Suprapubic skin (tissue), 4 donors: Measurements from ENCODE around the gene MANSC4. TPM values are rescaled to one million over a fixed set of nuclear protein-coding genes. Genes with fewer than 3 reads are reported as not detected.

Source experiments
- DNase-seq, 2 donors: peaks; one replicate each; pipeline ENCODE4 v3.0.0-alpha.2; 2019; ENCODE audit warnings: low spot score in 2 of 2
- H3K27ac ChIP-seq: fragments of 200-600 bp; sonication (generic); one replicate; pipeline ENCODE4 v1.5.1; 2019
- H3K27me3 ChIP-seq: fragments of 200-600 bp; sonication (generic); one replicate; pipeline ENCODE4 v1.5.1; 2019
- H3K36me3 ChIP-seq: fragments of 200-600 bp; sonication (generic); one replicate; pipeline ENCODE4 v1.5.1; 2019
- H3K4me1 ChIP-seq: fragments of 200-600 bp; sonication (generic); one replicate; pipeline ENCODE4 v1.5.1; 2019
- H3K4me3 ChIP-seq: fragments of 200-600 bp; sonication (generic); one replicate; pipeline ENCODE4 v1.5.1; 2019; ENCODE audit warnings: mild to moderate bottlenecking
- H3K9me3 ChIP-seq: fragments of 200-600 bp; sonication (generic); one replicate; pipeline ENCODE4 v1.5.1; 2019
- CTCF ChIP-seq, 2 donors: fragments of 200-600 bp in 1 of 2; fragments of 450-650 bp in 1 of 2; sonication (generic) in 1 of 2; IDR thresholded peaks; one replicate each; pipeline ENCODE4 v1.5.1; 2016 to 2019; ENCODE audit warnings: antibody characterized with exemption in 2 of 2, mild to moderate bottlenecking in 1 of 2, moderate library complexity in 1 of 2
- EP300 ChIP-seq: sonication (generic); formaldehyde crosslinking; IDR thresholded peaks from one replicate; pipeline ENCODE4 v1.6.1; 2017; ENCODE audit warnings: antibody characterized with exemption
- POLR2A ChIP-seq, 2 donors: fragments of 450-650 bp; IDR thresholded peaks; one replicate each; pipeline ENCODE4 v1.6.1; 2017; ENCODE audit warnings: antibody characterized with exemption in 2 of 2, mild to moderate bottlenecking in 2 of 2, moderate library complexity in 2 of 2
- POLR2AphosphoS5 ChIP-seq, 3 donors: sonication (generic); formaldehyde crosslinking; IDR thresholded peaks; one replicate each; pipeline ENCODE4 v1.6.1; 2017; ENCODE audit warnings: antibody characterized with exemption in 3 of 3
- WGBS: methylation state at CpG from one replicate; pipeline ENCODE4 v1.1.5; 2018; 5-methylcytosine and 5-hydroxymethylcytosine counted together
- total RNA-seq, 4 donors: library from RNA; depleted of rRNA; stranded (reverse); fragments of >200 nt; gene quantifications; one replicate each; pipeline ENCODE4 v1.1.0, GENCODE V29; 2016

MANSC4 gene
- total RNA-seq, 4 donors from 2014 or later, result not detected

- Histone ChIP-seq H3K27me3 (no peaks in the 10 kb centered on the region), H3K4me1 (no peaks in the 10 kb centered on the region), H3K27ac (no peak overlapping the region), H3K36me3 (peaks cover 25% of the 10 kb centered on the region), H3K4me3 (no peak overlapping the region), H3K9me3 (no peaks in the 10 kb centered on the region)
- WGBS, result 90% methylated on average over 5 of the region's 5 CpGs
- no peak for DNase-seq
- TF ChIP-seq POLR2A (IDR thresholded peaks at IDR 0.05) (no peak), EP300 (no peak), POLR2AphosphoS5 (IDR thresholded peaks at IDR 0.05) (no peak), CTCF (IDR thresholded peaks at IDR 0.05) (no peak)
Measured at GRCh38 chr12:27801630-27802029, 21.6 kb upstream of the MANSC4 start.

GRCh38 chr12:27800819-27801218 lies 20.8 kb upstream of the MANSC4 start:
- WGBS, result 85% methylated on average over 3 of the region's 3 CpGs
- Histone ChIP-seq H3K27me3 (no peaks in the 10 kb centered on the region), H3K36me3 (peaks cover 27% of the 10 kb centered on the region)

GRCh38 chr12:27797301-27798025 lies 17.4 kb upstream of the MANSC4 start:
- H3K9me3 ChIP-seq, result no peaks in the 10 kb centered on the region
- no peak for DNase-seq
- H3K27ac ChIP-seq, result no peak overlapping the region
- TF ChIP-seq CTCF (IDR thresholded peaks at IDR 0.05), result no peak
- no peak for TF ChIP-seq EP300
- TF ChIP-seq POLR2A (IDR thresholded peaks at IDR 0.05), result no peak
- no peak for TF ChIP-seq POLR2AphosphoS5 (IDR thresholded peaks at IDR 0.05)
- no peak overlapping the region for H3K4me3 ChIP-seq
- H3K4me1 ChIP-seq, result no peaks in the 10 kb centered on the region
- 93% methylated on average over 24 of the region's 24 CpGs for WGBS
- peaks cover 41% of the 10 kb centered on the region for H3K36me3 ChIP-seq
- H3K27me3 ChIP-seq, result no peaks in the 10 kb centered on the region

More at GRCh38 chr12:27800819-27801218, 20.8 kb upstream of the MANSC4 start:
- no peaks in the 10 kb centered on the region for H3K4me1 ChIP-seq
- TF ChIP-seq POLR2AphosphoS5 (IDR thresholded peaks at IDR 0.05) (no peak), POLR2A (IDR thresholded peaks at IDR 0.05) (no peak), CTCF (IDR thresholded peaks at IDR 0.05) (no peak), EP300 (no peak)
- H3K4me3 ChIP-seq, result no peak overlapping the region
- no peak overlapping the region for H3K27ac ChIP-seq
- no peak for DNase-seq
- H3K9me3 ChIP-seq, result no peaks in the 10 kb centered on the region

- TF ChIP-seq EP300 (no peak), POLR2AphosphoS5 (IDR thresholded peaks at IDR 0.05) (no peak), POLR2A (IDR thresholded peaks at IDR 0.05) (no peak), CTCF (IDR thresholded peaks at IDR 0.05) (no peak)
Measured at GRCh38 chr12:27796128-27796527, 16.1 kb upstream of the MANSC4 start.

GRCh38 chr12:27794818-27795584 lies 15.0 kb upstream of the MANSC4 start:
- WGBS, result 92% methylated on average over 6 of the region's 6 CpGs
- no peak for TF ChIP-seq CTCF (IDR thresholded peaks at IDR 0.05)
- TF ChIP-seq EP300, result no peak
- no peak for TF ChIP-seq POLR2AphosphoS5 (IDR thresholded peaks at IDR 0.05)
- TF ChIP-seq POLR2A (IDR thresholded peaks at IDR 0.05), result no peak
- H3K27me3 ChIP-seq, result no peaks in the 10 kb centered on the region
- no peaks in the 10 kb centered on the region for H3K9me3 ChIP-seq
- DNase-seq, result no peak
- H3K4me1 ChIP-seq, result no peaks in the 10 kb centered on the region
- H3K4me3 ChIP-seq, result no peak overlapping the region
- H3K27ac ChIP-seq, result no peak overlapping the region
- H3K36me3 ChIP-seq, result peaks cover 56% of the 10 kb centered on the region

More at GRCh38 chr12:27796128-27796527, 16.1 kb upstream of the MANSC4 start:
- Histone ChIP-seq H3K27ac (no peak overlapping the region), H3K4me3 (no peak overlapping the region), H3K9me3 (no peaks in the 10 kb centered on the region), H3K36me3 (peaks cover 54% of the 10 kb centered on the region), H3K27me3 (no peaks in the 10 kb centered on the region), H3K4me1 (no peaks in the 10 kb centered on the region)
- DNase-seq, result no peak
- 90% methylated on average over 7 of the region's 7 CpGs for WGBS
